GM21515 (cell line): ENCODE data around the gene SIT1.

ENCODE experiments used
- ATAC-seq: cut with Tn5 transposase; IDR thresholded peaks from one replicate; pipeline ENCODE4 v1.9.1; 2021; ENCODE audit not compliant: unreplicated experiment

SIT1 gene, protein sequence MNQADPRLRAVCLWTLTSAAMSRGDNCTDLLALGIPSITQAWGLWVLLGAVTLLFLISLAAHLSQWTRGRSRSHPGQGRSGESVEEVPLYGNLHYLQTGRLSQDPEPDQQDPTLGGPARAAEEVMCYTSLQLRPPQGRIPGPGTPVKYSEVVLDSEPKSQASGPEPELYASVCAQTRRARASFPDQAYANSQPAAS

GRCh38 chr9:35650341-35651158, at the start of gene SIT1:
SIT1 (minus strand) TSS chr9:35650931; CDS start chr9:35650853, 78 bp downstream.
- ATAC-seq, result no peak

- no peak for ATAC-seq
Observed at GRCh38 chr9:35700031-35700430, 49.3 kb upstream of the SIT1 start.

- ATAC-seq, result no peak
Observed at GRCh38 chr9:35698231-35698630, 47.5 kb upstream of the SIT1 start.

GRCh38 chr9:35697486-35697885, 46.8 kb upstream of the SIT1 start:
- ATAC-seq, result no peak

DNA sequence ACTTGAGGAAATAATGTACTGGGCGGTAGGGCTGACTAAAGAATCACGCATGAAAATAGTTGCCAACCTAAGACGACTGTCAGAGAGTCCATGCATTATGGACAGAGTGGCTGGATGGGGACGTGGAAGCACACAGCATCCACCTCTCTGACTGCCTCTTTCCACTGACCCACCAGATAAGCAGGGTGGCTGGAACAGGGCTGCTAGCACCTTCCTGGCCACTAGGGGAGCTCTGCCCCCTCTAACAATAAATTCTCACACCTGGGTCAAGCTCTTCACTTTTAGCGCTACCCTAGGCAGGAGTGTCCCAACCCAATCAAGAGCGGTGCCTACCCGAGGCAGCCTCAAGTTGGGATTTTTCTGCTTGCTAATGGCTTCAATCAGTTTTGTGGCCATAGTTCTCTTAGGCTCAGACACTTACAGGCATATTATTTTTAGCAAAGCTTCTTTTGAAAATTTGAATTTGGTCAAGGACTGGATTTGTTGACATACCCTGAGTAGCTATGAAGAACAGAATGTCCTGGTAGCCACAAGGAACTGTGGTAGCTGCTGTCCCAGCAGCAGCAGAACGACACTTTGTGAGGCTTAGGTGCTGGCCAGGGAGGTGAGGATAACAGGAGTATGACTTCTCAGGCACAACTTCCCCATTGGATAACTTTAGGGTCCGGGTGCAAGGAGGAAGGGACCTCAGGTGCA, 45.9 kb upstream of the SIT1 start:
- peak; percentile 76 for ATAC-seq

DNA sequence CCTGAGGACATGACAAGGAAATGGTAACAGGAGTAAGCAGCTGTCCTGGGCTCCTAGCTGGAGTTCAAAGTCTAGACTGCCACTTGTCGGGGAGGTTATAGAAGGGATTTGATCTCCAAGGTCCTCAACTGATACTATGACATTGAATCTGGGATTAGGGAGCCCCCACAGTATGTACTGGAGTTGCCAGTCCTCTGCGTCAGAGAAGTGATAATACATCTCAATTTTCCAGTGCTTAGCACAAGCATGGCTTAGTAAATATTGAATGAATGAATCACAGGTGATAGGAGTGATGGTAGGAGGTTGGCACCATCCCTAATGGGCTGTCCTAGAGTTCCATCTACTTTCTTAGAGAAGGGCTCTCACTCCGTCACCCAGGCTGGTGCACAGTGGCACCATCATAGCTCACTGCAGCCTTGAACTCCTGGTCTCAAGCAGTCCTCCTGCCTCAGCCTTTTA, 45.2 kb upstream of the SIT1 start:
- ATAC-seq, result no peak

DNA sequence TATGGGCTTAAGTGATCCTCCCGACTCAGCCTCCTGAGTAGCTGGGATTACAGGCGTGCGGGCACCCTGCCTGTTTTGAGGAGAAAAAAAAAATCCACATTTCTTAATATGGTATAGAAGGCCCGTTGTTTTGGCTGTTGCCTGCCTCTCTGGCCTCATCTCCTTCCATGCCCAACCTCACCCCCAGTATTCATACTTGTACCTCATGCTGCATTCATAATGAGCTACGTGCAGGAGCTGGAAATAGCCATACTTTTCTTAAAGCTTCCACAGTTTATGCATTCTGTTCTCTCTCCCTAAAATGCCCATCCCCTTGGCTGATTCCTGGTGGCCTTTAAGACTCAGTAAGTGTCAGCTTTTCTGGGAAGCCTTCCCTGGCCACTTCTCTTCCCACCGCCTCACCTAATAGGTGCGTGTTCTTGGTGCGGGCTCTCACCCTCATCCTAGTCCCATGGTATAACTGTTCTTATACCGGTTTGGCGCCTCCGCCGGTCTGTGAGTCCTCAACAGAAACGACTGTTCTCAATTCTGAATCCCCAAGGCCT, 41.1 kb upstream of the SIT1 start:
- ATAC-seq, result no peak

GRCh38 chr9:35691334-35691650, 40.6 kb upstream of the SIT1 start:
- ATAC-seq, result no peak

- no peak for ATAC-seq
Observed at GRCh38 chr9:35690614-35691333, 40.0 kb upstream of the SIT1 start.

- ATAC-seq, result no peak
Observed at GRCh38 chr9:35690294-35690613, 39.5 kb upstream of the SIT1 start.

- ATAC-seq, result no peak
Observed at GRCh38 chr9:35689542-35690293, 39.0 kb upstream of the SIT1 start, which contains the start of gene TPM2. TPM2 (minus strand) TSS chr9:35689925; CDS start chr9:35689817, 108 bp downstream.

DNA sequence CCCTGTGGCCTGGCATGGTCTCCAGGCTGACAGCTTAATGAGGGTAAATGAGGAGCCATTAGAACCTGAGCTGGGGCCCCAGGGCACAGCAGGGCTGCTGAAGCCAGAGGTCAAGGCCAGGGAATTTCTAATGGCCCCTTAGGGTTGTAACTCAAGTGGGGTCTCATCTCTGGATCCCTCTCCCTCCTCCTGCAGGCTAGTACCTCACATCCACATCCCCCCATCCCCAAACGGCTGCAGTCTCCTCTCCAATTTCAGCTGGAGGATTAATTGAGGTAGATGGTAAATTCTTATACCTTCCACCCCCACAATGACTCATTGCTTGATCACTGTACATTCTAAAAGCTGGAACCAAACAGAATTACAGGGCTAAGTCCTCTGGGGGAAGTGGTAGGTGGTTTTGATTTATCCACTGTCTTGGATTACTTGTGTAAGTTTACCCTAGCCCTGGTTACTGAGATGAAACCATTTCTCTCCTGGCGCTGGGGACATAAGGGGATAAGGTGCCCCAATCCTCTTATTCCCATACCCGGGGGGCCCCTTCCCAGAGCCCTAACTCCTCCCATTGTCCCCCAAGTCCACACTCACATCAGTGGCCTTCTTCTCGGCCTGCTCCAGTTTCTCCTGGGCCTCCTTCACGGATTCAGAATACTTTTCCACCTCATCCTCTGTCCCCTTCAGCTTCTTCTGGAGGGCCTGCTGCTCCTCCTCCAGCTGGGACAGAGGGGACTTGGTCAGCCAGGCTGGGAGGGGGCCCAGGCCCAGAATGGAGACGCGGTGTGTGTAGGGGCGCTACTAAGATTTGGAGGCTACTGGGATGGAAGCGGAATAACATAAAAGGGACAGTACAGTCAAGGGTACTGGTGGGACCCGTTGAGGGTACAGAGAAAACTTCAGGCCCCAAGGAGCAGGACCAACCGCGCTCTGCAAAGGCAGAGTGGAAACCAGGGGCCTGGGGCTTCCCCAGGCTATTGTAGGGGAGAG, 38.1 kb upstream of the SIT1 start:
- no peak for ATAC-seq

GRCh38 chr9:35687972-35688557, 37.3 kb upstream of the SIT1 start:
- ATAC-seq, result no peak

DNA sequence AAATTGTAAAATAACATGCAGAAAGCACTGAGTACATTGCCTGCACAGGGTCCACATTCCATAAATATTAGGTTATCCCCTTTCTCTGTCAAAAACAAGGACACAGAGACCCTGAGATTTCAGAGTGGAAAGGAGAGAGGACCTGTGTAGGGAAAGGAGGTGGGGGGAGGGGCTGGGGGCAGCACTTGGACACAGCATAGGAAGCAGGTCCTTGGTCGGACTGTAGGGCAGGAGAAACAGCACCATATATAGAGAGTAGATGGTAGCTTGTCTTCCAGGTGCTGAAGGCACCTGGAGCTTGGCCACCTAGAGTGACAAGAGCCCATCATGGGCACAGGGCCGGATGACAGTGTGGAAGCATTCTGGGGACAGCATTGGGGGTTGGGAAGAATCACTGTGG, 36.6 kb upstream of the SIT1 start:
- ATAC-seq, result no peak

- no peak for ATAC-seq
Observed at GRCh38 chr9:35686222-35687203, 35.8 kb upstream of the SIT1 start.

GRCh38 chr9:35685506-35685905, 34.8 kb upstream of the SIT1 start:
- no peak for ATAC-seq

- no peak for ATAC-seq
Observed at GRCh38 chr9:35684921-35685320, 34.2 kb upstream of the SIT1 start.

DNA sequence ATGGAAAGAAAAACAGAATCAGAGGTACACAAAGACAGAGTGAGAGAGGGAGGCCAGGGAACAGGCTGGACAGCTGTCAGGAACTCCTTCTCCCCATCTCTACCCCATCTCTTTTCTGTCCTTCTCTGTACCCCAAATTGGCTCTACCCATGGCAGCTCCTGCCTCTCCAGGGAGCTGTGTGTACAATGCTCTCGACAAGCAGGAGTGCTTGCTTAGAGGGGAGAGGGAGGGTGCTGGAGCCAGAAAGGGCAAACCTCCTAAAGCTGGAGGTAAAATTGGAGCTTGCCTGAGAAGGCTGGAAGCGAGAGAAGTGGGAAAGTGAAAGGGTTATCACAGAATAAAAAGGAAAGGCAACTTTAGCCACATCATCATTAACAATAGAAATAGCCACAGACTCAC, 32.6 kb upstream of the SIT1 start:
- no peak for ATAC-seq
